ENCODE measurements around the gene ILKAP.
"Not testable (repeated sequence)": the region's sequence is repeated elsewhere in the genome, so short reads cannot be mapped to it uniquely, and the experiment has no call there.

The ILKAP gene

GRCh38 chr2:238174291-238174690 lies 29.2 kb downstream of the ILKAP start:
- no peak overlapping the region for H3K4me3 ChIP-seq (ENCODE audit: low read depth, low read length)
- CTCF ChIA-PET: no interaction called here
- POLR2A ChIA-PET: no interaction called here
- TF ChIP-seq CTCF (IDR thresholded peaks at IDR 0.05; ENCODE audit: insufficient read depth, low read length, missing control alignments): no peak
- no peak for DNase-seq (ENCODE audit: low read depth, low spot score)

- TF ChIP-seq CTCF (IDR thresholded peaks at IDR 0.05; ENCODE audit: insufficient read depth, low read length, missing control alignments): peak; percentile 25
- ChIA-PET CTCF (interaction anchor here (0.6 to 0.7 kb wide), 2 partner anchors 9 to 12 kb away, joined by 3 read pairs; no protein-coding TSS in a partner anchor), POLR2A (no interaction called here)
- DNase-seq (ENCODE audit: low read depth, low spot score): no peak
- no peak overlapping the region for H3K4me3 ChIP-seq (ENCODE audit: low read depth, low read length)
Observed at GRCh38 chr2:238173692-238174091, 29.8 kb downstream of the ILKAP start.

- ChIA-PET POLR2A (no interaction called here), CTCF (interaction anchor here (0.6 kb wide), 1 partner anchor 174 kb away, joined by 3 read pairs; no protein-coding TSS in a partner anchor)
- DNase-seq (ENCODE audit: low read depth, low spot score): no peak
- H3K4me3 ChIP-seq (ENCODE audit: low read depth, low read length): no peak overlapping the region
- no peak for TF ChIP-seq CTCF (IDR thresholded peaks at IDR 0.05; ENCODE audit: insufficient read depth, low read length, missing control alignments)
Observed at GRCh38 chr2:238172439-238172838, 31.1 kb downstream of the ILKAP start.

GRCh38 chr2:238171575-238172187 lies 31.8 kb downstream of the ILKAP start:
- DNase-seq (ENCODE audit: low read depth, low spot score): no peak
- TF ChIP-seq CTCF (IDR thresholded peaks at IDR 0.05; ENCODE audit: insufficient read depth, low read length, missing control alignments): no peak
- no peak overlapping the region for H3K4me3 ChIP-seq (ENCODE audit: low read depth, low read length)
- ChIA-PET POLR2A (no interaction called here), CTCF (no interaction called here)

GRCh38 chr2:238171072-238171431 lies 32.4 kb downstream of the ILKAP start:
- H3K4me3 ChIP-seq (ENCODE audit: low read depth, low read length); DNase-seq (ENCODE audit: low read depth, low spot score); POLR2A ChIA-PET; CTCF ChIA-PET: not testable (repeated sequence)

- CTCF ChIA-PET: interaction anchor here (1.4 to 1.8 kb wide), 2 partner anchors 10 to 94 kb away, joined by 4 to 6 read pairs; no protein-coding TSS in a partner anchor
- H3K4me3 ChIP-seq (ENCODE audit: low read depth, low read length): no peak overlapping the region
- POLR2A ChIA-PET: interaction anchor here (1.0 to 1.5 kb wide), 3 partner anchors 9 to 31 kb away, joined by 3 read pairs; no protein-coding TSS in a partner anchor
- no peak for TF ChIP-seq CTCF (IDR thresholded peaks at IDR 0.05; ENCODE audit: insufficient read depth, low read length, missing control alignments)
- no peak for DNase-seq (ENCODE audit: low read depth, low spot score)
Observed at GRCh38 chr2:238170386-238171071, 33.0 kb downstream of the ILKAP start.

Data from AG04449 (cell line).